Right lobe of liver (tissue), 4 donors: ENCODE data around the gene XCL2.

Experiments
- CTCF ChIP-seq, 4 donors: fragments of 200-600 bp in 3 of 4; fragments of 450-650 bp in 1 of 4; IDR thresholded peaks; one replicate each; pipeline versions ENCODE4 v1.5.1 to v1.8.0; 2016 to 2022; ENCODE audit warnings: antibody characterized with exemption in 4 of 4, mild to moderate bottlenecking in 2 of 4
- POLR2A ChIP-seq: fragments of 450-650 bp; IDR thresholded peaks from one replicate; pipeline ENCODE4 v1.6.1; 2017; ENCODE audit warnings: antibody characterized with exemption, mild to moderate bottlenecking
- donor health status: DM: no; HTN: no; CAD: no.
- donor health status: DM: no; HTN: no; CAD: no.
- donor health status: DM: no; HTN: yes; CAD: no.

GRCh38 chr1:168520052-168520751, 23.6 kb downstream of the XCL2 start:
- TF ChIP-seq POLR2A (no peak), CTCF (IDR thresholded peaks at IDR 0.05) (no peak)
